22Rv1 (cell line): ENCODE measurements around the gene FAM168A.

ENCODE experiments used
- CTCF ChIP-seq: fragments of 450-650 bp; IDR thresholded peaks from 2 replicates; pipeline ENCODE4 v1.5.1; 2017; ENCODE audit warnings: mild to moderate bottlenecking
- ZFX ChIP-seq: fragments of 450-650 bp; IDR thresholded peaks from 2 replicates; pipeline ENCODE4 v1.6.1; 2017; ENCODE audit warnings: antibody characterized with exemption, borderline replicate concordance

GRCh38 chr11:73577496-73577917, 20.4 kb downstream of the FAM168A start:
- no peak for TF ChIP-seq CTCF
- TF ChIP-seq ZFX, result no peak
